Retina (tissue), 1 donor: ENCODE data around the gene ATF7IP.
"Not testable (repeated sequence)": the region's sequence is repeated elsewhere in the genome, so short reads cannot be mapped to it uniquely, and the experiment has no call there.

Experiments
- DNase-seq: peaks from one replicate; pipeline ENCODE4 v3.0.0-alpha.2; 2016

Gene ATF7IP

GRCh38 chr12:14384783-14385638 lies 19.5 kb downstream of the ATF7IP start:
- peak; percentile 92 for DNase-seq

GRCh38 chr12:14387219-14387871 lies 21.9 kb downstream of the ATF7IP start:
- no peak for DNase-seq

- DNase-seq, result no peak
Measured at GRCh38 chr12:14390449-14390848, 25.0 kb downstream of the ATF7IP start.

- no peak for DNase-seq
Measured at GRCh38 chr12:14390870-14391530, 25.5 kb downstream of the ATF7IP start.

GRCh38 chr12:14393751-14394150 lies 28.3 kb downstream of the ATF7IP start:
- DNase-seq, result no peak

- DNase-seq, result peak; percentile 59
Measured at GRCh38 chr12:14394317-14395073, 29.0 kb downstream of the ATF7IP start.

- DNase-seq, result no peak
Measured at GRCh38 chr12:14395074-14395778, 29.7 kb downstream of the ATF7IP start.

- DNase-seq, result no peak
Measured at GRCh38 chr12:14396071-14396470, 30.6 kb downstream of the ATF7IP start.

GRCh38 chr12:14399871-14400270 lies 34.4 kb downstream of the ATF7IP start:
- no peak for DNase-seq

GRCh38 chr12:14400599-14400998 lies 35.1 kb downstream of the ATF7IP start:
- DNase-seq, result no peak

GRCh38 chr12:14401267-14401666 lies 35.8 kb downstream of the ATF7IP start:
- not testable (repeated sequence) for DNase-seq

- no peak for DNase-seq
Measured at GRCh38 chr12:14402697-14403096, 37.2 kb downstream of the ATF7IP start.

GRCh38 chr12:14403293-14403692 lies 37.8 kb downstream of the ATF7IP start:
- DNase-seq, result no peak

GRCh38 chr12:14403711-14404196 lies 38.3 kb downstream of the ATF7IP start:
- DNase-seq, result peak; percentile 73

- not testable (repeated sequence) for DNase-seq
Measured at GRCh38 chr12:14405407-14405806, 39.9 kb downstream of the ATF7IP start.

- no peak for DNase-seq
Measured at GRCh38 chr12:14408208-14408607, 42.7 kb downstream of the ATF7IP start.

GRCh38 chr12:14410177-14410576 lies 44.7 kb downstream of the ATF7IP start:
- DNase-seq, result no peak

GRCh38 chr12:14410841-14411569 lies 45.5 kb downstream of the ATF7IP start:
- DNase-seq, result no peak

GRCh38 chr12:14416658-14417057 lies 51.2 kb downstream of the ATF7IP start:
- peak; percentile 51 for DNase-seq

GRCh38 chr12:14417715-14418114 lies 52.2 kb downstream of the ATF7IP start:
- DNase-seq, result peak; percentile 39

- no peak for DNase-seq
Measured at GRCh38 chr12:14418451-14418890, 53.0 kb downstream of the ATF7IP start.
